Kidney glomerular epithelial cell (primary cell): Measurements from ENCODE around the gene FSTL4.

ENCODE experiments used
- DNase-seq: peaks from one replicate; lab custom pipeline; 2025; lab: John Stamatoyannopoulos, UW

Gene FSTL4

GRCh38 chr5:133241179-133242092 lies 370.9 kb downstream of the FSTL4 start:
- DNase-seq, result no peak

GRCh38 chr5:133240425-133241091 lies 371.8 kb downstream of the FSTL4 start:
- DNase-seq, result peak; percentile 96

- DNase-seq, result no peak
Measured at GRCh38 chr5:133238426-133239205, 373.7 kb downstream of the FSTL4 start.

- no peak for DNase-seq
Measured at GRCh38 chr5:133236976-133237375, 375.4 kb downstream of the FSTL4 start.

- DNase-seq, result no peak
Measured at GRCh38 chr5:133236541-133236951, 375.8 kb downstream of the FSTL4 start.

- DNase-seq, result no peak
Measured at GRCh38 chr5:133235696-133236426, 376.5 kb downstream of the FSTL4 start.

GRCh38 chr5:133234911-133235310 lies 377.4 kb downstream of the FSTL4 start:
- no peak for DNase-seq

GRCh38 chr5:133234273-133234672 lies 378.1 kb downstream of the FSTL4 start:
- no peak for DNase-seq

GRCh38 chr5:133233616-133234015 lies 378.7 kb downstream of the FSTL4 start:
- DNase-seq, result no peak

- no peak for DNase-seq
Measured at GRCh38 chr5:133232911-133233310, 379.4 kb downstream of the FSTL4 start.

- no peak for DNase-seq
Measured at GRCh38 chr5:133232435-133232834, 379.9 kb downstream of the FSTL4 start.

- peak; percentile 28 for DNase-seq
Measured at GRCh38 chr5:133232011-133232410, 380.3 kb downstream of the FSTL4 start.

GRCh38 chr5:133230823-133231578 lies 381.3 kb downstream of the FSTL4 start:
- no peak for DNase-seq

GRCh38 chr5:133229931-133230664 lies 382.2 kb downstream of the FSTL4 start:
- DNase-seq, result no peak

- no peak for DNase-seq
Measured at GRCh38 chr5:133228316-133228715, 384.0 kb downstream of the FSTL4 start.

- no peak for DNase-seq
Measured at GRCh38 chr5:133227897-133228296, 384.4 kb downstream of the FSTL4 start.

GRCh38 chr5:133227082-133227481 lies 385.3 kb downstream of the FSTL4 start:
- no peak for DNase-seq

GRCh38 chr5:133226186-133226585 lies 386.2 kb downstream of the FSTL4 start:
- no peak for DNase-seq

- DNase-seq, result no peak
Measured at GRCh38 chr5:133225671-133226152, 386.6 kb downstream of the FSTL4 start.

- DNase-seq, result no peak
Measured at GRCh38 chr5:133222979-133223378, 389.4 kb downstream of the FSTL4 start.
